H1 (cell line): Measurements from ENCODE around the gene KRT9. TPM values are rescaled to one million over a fixed set of nuclear protein-coding genes. Genes with fewer than 3 reads are reported as not detected.

Experiments
- CTCF ChIA-PET: fragments of 300-600 bp; sonication (Branson Sonifier 250); formaldehyde crosslinking; loops from one replicate; lab custom pipeline; 2021; ENCODE audit not compliant: partially characterized antibody; lab: Charles Lee
- POLR2A ChIA-PET: fragments of 300-600 bp; sonication (Branson Sonifier 250); formaldehyde crosslinking; loops from one replicate; lab custom pipeline; 2021; ENCODE audit warnings: inconsistent platforms; ENCODE audit not compliant: partially characterized antibody; lab: Charles Lee
- DNase-seq, 2 experiments: peaks; one replicate each; pipeline versions ENCODE4 v3.0.0 to v3.0.0-alpha.2; 2010 to 2022; ENCODE audit warnings: low spot score in 2 of 2, low read depth in 1 of 2, mixed read lengths in 1 of 2
- FAIRE-seq: peaks from 2 replicates; lab custom pipeline; 2011; peaks lifted over from hg19 to GRCh38; lab: Jason Lieb, UNC
- H2AFZ ChIP-seq: 2 replicates; pipeline ENCODE4 v1.8.1; 2012; ENCODE audit warnings: low read length, inconsistent platforms
- H2AK5ac ChIP-seq: 2 replicates; pipeline ENCODE4 v1.6.1; 2013; ENCODE audit warnings: low read depth, low read length
- H2BK120ac ChIP-seq: replicated peaks from 2 replicates; pipeline ENCODE3; 2013; ENCODE audit warnings: low read depth, low read length, inconsistent platforms
- H2BK12ac ChIP-seq: 2 replicates; pipeline ENCODE4 v1.6.1; 2013; ENCODE audit warnings: low read depth, low read length
- H2BK15ac ChIP-seq: 2 replicates; pipeline ENCODE4 v1.6.1; 2013; ENCODE audit warnings: low read length
- H2BK20ac ChIP-seq: 2 replicates; pipeline ENCODE4 v1.6.1; 2013; ENCODE audit warnings: low read length
- H2BK5ac ChIP-seq: 2 replicates; pipeline ENCODE4 v1.6.1; 2013; ENCODE audit warnings: low read depth, low read length
- H3K14ac ChIP-seq: 2 replicates; pipeline ENCODE4 v1.6.1; 2013; ENCODE audit warnings: inconsistent platforms; ENCODE audit not compliant: insufficient read length
- H3K18ac ChIP-seq: 2 replicates; pipeline ENCODE4 v1.6.1; 2013; ENCODE audit warnings: low read length; ENCODE audit errors: extremely low read depth
- H3K23ac ChIP-seq: 2 replicates; pipeline ENCODE4 v1.6.1; 2013; ENCODE audit warnings: inconsistent platforms; ENCODE audit not compliant: insufficient read length
- H3K23me2 ChIP-seq: 2 replicates; pipeline ENCODE4 v1.6.1; 2013; ENCODE audit warnings: low read depth, low read length
- H3K27ac ChIP-seq: 2 replicates; pipeline ENCODE4 v1.6.1; 2011; ENCODE audit warnings: low read depth, low read length, inconsistent platforms
- H3K27me3 ChIP-seq, 4 experiments: replicated peaks in 1 of 4; 1 replicate in 1 of 4; 2 replicates in 3 of 4; pipeline versions ENCODE4 v1.6.1 to v1.8.1; 2011 to 2013; ENCODE audit warnings: low read length in 3 of 4, mild to moderate bottlenecking in 3 of 4, inconsistent platforms in 2 of 4, mixed read lengths in 2 of 4, moderate library complexity in 1 of 4; ENCODE audit not compliant: control insufficient read depth in 3 of 4, insufficient read depth in 3 of 4; ENCODE audit errors: extremely low read depth in 1 of 4
- H3K36me3 ChIP-seq, 4 experiments: 2 replicates each; pipeline versions ENCODE4 v1.6.1 to v1.8.1; 2011 to 2013; ENCODE audit warnings: mild to moderate bottlenecking in 4 of 4, low read length in 3 of 4, moderate library complexity in 2 of 4, control low read depth in 1 of 4, inconsistent platforms in 1 of 4; ENCODE audit not compliant: insufficient read depth in 4 of 4, control insufficient read depth in 2 of 4
- H3K4ac ChIP-seq: replicated peaks from 2 replicates; pipeline ENCODE3; 2013; ENCODE audit warnings: low read length, low read depth, mixed read lengths, inconsistent platforms; ENCODE audit not compliant: insufficient read length
- H3K4me1 ChIP-seq, 4 experiments: replicated peaks in 1 of 4; 1 replicate in 1 of 4; 2 replicates in 3 of 4; pipeline versions ENCODE4 v1.6.1 to v1.8.1; 2011 to 2013; ENCODE audit warnings: low read length in 3 of 4, inconsistent platforms in 2 of 4, mixed read lengths in 1 of 4; ENCODE audit not compliant: insufficient read depth in 4 of 4, control insufficient read depth in 3 of 4
- H3K4me2 ChIP-seq, 2 experiments: 2 replicates each; pipeline versions ENCODE4 v1.6.1 to v1.8.1; 2011 to 2013; ENCODE audit warnings: low read depth in 2 of 2, low read length in 2 of 2, control low read depth in 1 of 2, inconsistent platforms in 1 of 2, mild to moderate bottlenecking in 1 of 2; ENCODE audit not compliant: insufficient read depth in 1 of 2
- H3K4me3 ChIP-seq, 4 experiments: fragments of 200-600, 300-600 bp in 1 of 4; sonication (generic), shearing (Covaris generic), sonication (Bioruptor Twin) in 1 of 4; 2 replicates each; pipeline versions ENCODE4 v1.5.1 to v1.8.1; 2011 to 2016; ENCODE audit warnings: low read length in 4 of 4, low read depth in 3 of 4, control low read depth in 2 of 4, inconsistent platforms in 2 of 4, mild to moderate bottlenecking in 2 of 4, mixed read lengths in 1 of 4, moderate library complexity in 1 of 4; ENCODE audit not compliant: insufficient read depth in 2 of 4; ENCODE audit errors: extremely low read depth in 1 of 4
- H3K56ac ChIP-seq: replicated peaks from 2 replicates; pipeline ENCODE3; 2013; ENCODE audit warnings: low read depth, mild to moderate bottlenecking, mixed read lengths, low read length, inconsistent platforms; ENCODE audit not compliant: insufficient read length
- H3K79me1 ChIP-seq: 2 replicates; pipeline ENCODE4 v1.6.1; 2013; ENCODE audit warnings: low read depth, low read length, control low read depth
- H3K79me2 ChIP-seq, 2 experiments: 2 replicates each; pipeline versions ENCODE4 v1.6.1 to v1.8.1; 2012 to 2013; ENCODE audit warnings: low read length in 2 of 2, mild to moderate bottlenecking in 2 of 2, inconsistent platforms in 1 of 2; ENCODE audit not compliant: insufficient read depth in 2 of 2, control insufficient read depth in 1 of 2
- H3K9ac ChIP-seq, 4 experiments: replicated peaks in 1 of 4; 1 replicate in 1 of 4; 2 replicates in 3 of 4; pipeline versions ENCODE4 v1.6.1 to v1.8.1; 2011 to 2013; ENCODE audit warnings: low read depth in 3 of 4, low read length in 3 of 4, control low read depth in 2 of 4, mild to moderate bottlenecking in 2 of 4, moderate library complexity in 2 of 4, inconsistent platforms in 1 of 4; ENCODE audit errors: extremely low read depth in 1 of 4
- H3K9me3 ChIP-seq, 2 experiments: 2 replicates each; pipeline versions ENCODE4 v1.6.1 to v1.8.1; 2012 to 2013; ENCODE audit warnings: mild to moderate bottlenecking in 2 of 2, moderate library complexity in 2 of 2, control low read depth in 1 of 2, inconsistent platforms in 1 of 2, low read depth in 1 of 2, low read length in 1 of 2, mixed read lengths in 1 of 2; ENCODE audit not compliant: insufficient read depth in 2 of 2
- H4K20me1 ChIP-seq, 2 experiments: replicated peaks in 1 of 2; 2 replicates each; pipeline versions ENCODE3 to v1.8.1; 2011 to 2013; ENCODE audit warnings: inconsistent platforms in 2 of 2, low read length in 2 of 2, mild to moderate bottlenecking in 1 of 2; ENCODE audit not compliant: insufficient read depth in 2 of 2, control insufficient read depth in 1 of 2
- H4K5ac ChIP-seq: 2 replicates; pipeline ENCODE4 v1.6.1; 2013; ENCODE audit warnings: low read length, low read depth, mixed read lengths, inconsistent platforms; ENCODE audit not compliant: insufficient read length
- H4K8ac ChIP-seq: 2 replicates; pipeline ENCODE4 v1.8.0; 2013; ENCODE audit warnings: mild to moderate bottlenecking, moderate library complexity, low read length, inconsistent platforms; ENCODE audit not compliant: insufficient read depth; ENCODE audit errors: extremely low read depth
- H4K91ac ChIP-seq: replicated peaks from 2 replicates; pipeline ENCODE3; 2013; ENCODE audit warnings: low read length, mixed read lengths, inconsistent platforms; ENCODE audit not compliant: insufficient read length
- CHD1 ChIP-seq: IDR thresholded peaks from 2 replicates; pipeline ENCODE4 v1.6.1; 2012; ENCODE audit warnings: low read depth, low read length, improper control_type of control experiment
- CTCF ChIP-seq, 3 experiments: IDR thresholded peaks; 1 replicate in 2 of 3; 2 replicates in 1 of 3; pipeline versions ENCODE4 v1.5.1 to v1.6.1; 2011; ENCODE audit warnings: low read length in 3 of 3, mild to moderate bottlenecking in 3 of 3, inconsistent platforms in 2 of 3, low read depth in 1 of 3, moderate library complexity in 1 of 3; ENCODE audit not compliant: insufficient read depth in 1 of 3; ENCODE audit errors: control extremely low read depth in 1 of 3
- E2F6 ChIP-seq: IDR thresholded peaks from 2 replicates; pipeline ENCODE4 v1.6.1; 2012; ENCODE audit warnings: inconsistent platforms
- KDM1A ChIP-seq: fragments of 200-600, 300-600 bp; sonication (generic); IDR thresholded peaks from 2 replicates; pipeline ENCODE4 v1.7.1; 2016; ENCODE audit warnings: mild to moderate bottlenecking, low read length, borderline replicate concordance
- POLR2A ChIP-seq, 2 experiments: IDR thresholded peaks; 1 replicate in 1 of 2; 2 replicates in 1 of 2; pipeline ENCODE4 v1.6.1; 2011; ENCODE audit warnings: low read depth in 2 of 2, low read length in 2 of 2, mild to moderate bottlenecking in 2 of 2; ENCODE audit errors: control extremely low read depth in 1 of 2
- SIN3A ChIP-seq, 2 experiments: IDR thresholded peaks in 1 of 2; conservative IDR thresholded peaks in 1 of 2; 2 replicates each; pipeline ENCODE4 v1.6.1; 2011 to 2012; ENCODE audit warnings: low read length in 2 of 2, improper control_type of control experiment in 1 of 2, low read depth in 1 of 2, mild to moderate bottlenecking in 1 of 2
- SIRT6 ChIP-seq: IDR thresholded peaks from one replicate; pipeline ENCODE4 v1.7.1; 2012; ENCODE audit warnings: low read length, inconsistent platforms
- SP4 ChIP-seq: IDR thresholded peaks from 2 replicates; pipeline ENCODE4 v1.6.1; 2012; ENCODE audit warnings: low read length, inconsistent platforms
- SUZ12 ChIP-seq: fragments of 200-600 bp; sonication (generic); IDR thresholded peaks from 2 replicates; pipeline ENCODE4 v1.6.1; 2012; ENCODE audit warnings: mild to moderate bottlenecking, inconsistent platforms, low read length, moderate library complexity, mixed read lengths
- WGBS, 2 experiments: shearing (Covaris generic) in 1 of 2; methylation state at CpG; one replicate each; pipeline versions ENCODE4 v1.1.6 to v1.1.7; 2013 to 2015; ENCODE audit warnings: low lambda C conversion rate in 2 of 2, mixed read lengths in 2 of 2, inconsistent platforms in 1 of 2, low coverage in 1 of 2, missing lambda C conversion rate in 1 of 2; ENCODE audit not compliant: insufficient replicate concordance in 2 of 2, insufficient coverage in 1 of 2, insufficient read length in 1 of 2; ENCODE audit errors: extremely low coverage in 1 of 2, missing lambda C conversion rate in 1 of 2; 5-methylcytosine and 5-hydroxymethylcytosine counted together
- polyA plus RNA-seq, 7 experiments: library from polyadenylated mRNA; depleted of rRNA in 3 of 7; stranded (reverse) in 5 of 7; unstranded in 2 of 7; fragments of >200 nt in 5 of 7; fragments of 200-250 nt in 2 of 7; gene quantifications; 1 replicate in 5 of 7; 2 replicates in 1 of 7; 4 replicates in 1 of 7; pipeline versions ENCODE4 v1.2.1 to v1.2.3, GENCODE V29; 2011 to 2013; ENCODE audit warnings: missing spikeins in 2 of 7, mixed read lengths in 2 of 7
- total RNA-seq: library from RNA; stranded (reverse); fragmentation: NEBNext Ultra II Directional; extraction: Animal tissue kit (Norgen Biotek cat#: 25700); gene quantifications from 2 replicates; pipeline ENCODE4 v1.2.1, GENCODE V29; 2021

The KRT9 gene
- total and polyA plus RNA-seq, 2 of the 8 experiments (the other 6 are each of a cell fraction or from before 2014, with no cell fraction given): not detected

- Histone ChIP-seq H3K56ac (no peak overlapping the region), H4K8ac (no peak overlapping the region), H2AK5ac (no peak overlapping the region), H3K36me3 (no peaks in the 10 kb centered on the region), H3K9me3 (no peaks in the 10 kb centered on the region), H3K23ac (no peak overlapping the region), H3K23me2 (no peaks in the 10 kb centered on the region), H3K4me2 (no peak overlapping the region), H2BK120ac (no peak overlapping the region), H3K4me1 (peaks cover 14 to 32% (median 22%) of the 10 kb centered on the region in 4 experiments), H3K27me3 (no peaks in the 10 kb centered on the region; a peak in 1 of 7 replicates), H2BK20ac (0 out of 2 replicates have a peak overlapping the region, but pooled peaks have one; percentile 35), H4K91ac (peak overlapping the region; percentile 31), H3K79me1 (no peaks in the 10 kb centered on the region), H3K27ac (no peak overlapping the region), H2BK15ac (no peak overlapping the region), H3K4ac (no peak overlapping the region), H3K4me3 (no peak overlapping the region), H2BK5ac (no peak overlapping the region; the same call in 1 of the 2 replicates), H2AFZ (no peak overlapping the region), H4K20me1 (no peaks in the 10 kb centered on the region), H3K79me2 (no peaks in the 10 kb centered on the region), H3K18ac (no peak overlapping the region; the same call in 1 of the 2 replicates), H3K9ac (no peak overlapping the region), H4K5ac (no peak overlapping the region), H3K14ac (no peak overlapping the region), H2BK12ac (0 out of 2 replicates have a peak overlapping the region, but pooled peaks have one; percentile 50)
- FAIRE-seq (no peak), DNase-seq (no peak)
- CTCF ChIA-PET: interaction anchor here (0.7 to 21.2 kb wide), 15 partner anchors 8 to 680 kb away, joined by 3 to 492 read pairs (median 4); partner anchors contain the start of genes KRT13, KRT35 and KRT36
- POLR2A ChIA-PET: interaction anchor here (1.8 to 16.2 kb wide), 3 partner anchors 8 to 148 kb away, joined by 5 to 293 read pairs (median 9); partner anchors contain the start of genes EIF1 and KRT19
- 88% methylated on average over 10 of the region's 10 CpGs; no CpG with 5 or more reads in 1 of the 2 experiments for WGBS, 2 experiments
- TF ChIP-seq CHD1 (no peak), SP4 (no peak), SUZ12 (no peak), KDM1A (no peak), POLR2A (IDR thresholded peaks at IDR 0.05; ENCODE audit: control extremely low read depth in 1 of 2, low read depth in 2 of 2, low read length in 2 of 2) (no peak), CTCF (IDR thresholded peaks at IDR 0.05; ENCODE audit: control extremely low read depth in 1 of 3, insufficient read depth in 1 of 3, low read depth in 1 of 3, low read length in 3 of 3) (no peak), E2F6 (no peak), SIRT6 (no peak), SIN3A (conservative IDR thresholded peaks at IDR 0.05 in 1 of 2, IDR thresholded peaks at IDR 0.05 in 1 of 2; ENCODE audit: low read depth in 1 of 2, low read length in 2 of 2) (no peak)
Observed at GRCh38 chr17:41540921-41541625, 30.8 kb downstream of the KRT9 start.
